Astrocyte of the cerebellum (primary cell): ENCODE results near the gene LCP2.

Experiments
- DNase-seq: peaks from one replicate; pipeline ENCODE4 v3.0.0-alpha.2; 2011; ENCODE audit warnings: low read depth
- H3K4me3 ChIP-seq: 2 replicates; pipeline ENCODE4 v1.5.1; 2011; ENCODE audit warnings: mild to moderate bottlenecking, low read depth, low read length, moderate library complexity
- CTCF ChIP-seq: IDR thresholded peaks from 2 replicates; pipeline ENCODE4 v1.5.1; 2012; ENCODE audit warnings: low read length, low read depth, moderate library complexity, mild to moderate bottlenecking; ENCODE audit errors: missing control alignments
- in situ Hi-C: cut with HindIII; loops from 2 replicates; pipeline ENCODE4 v1.10.0; 2017; ENCODE audit warnings: low sequenced_read_pairs

The LCP2 gene

GRCh38 chr5:170297589-170298462, at the start of gene LCP2:
TSS of gene LCP2 (minus strand) at chr5:170297777. CDS start at chr5:170297611, 166 bp downstream.
- no peak for DNase-seq
- H3K4me3 ChIP-seq = no peak within 1 kb of the TSS
- TF ChIP-seq CTCF = no peak
- in situ Hi-C loops = no loop called here

- no peak for DNase-seq
- H3K4me3 ChIP-seq = no peak overlapping the region
- TF ChIP-seq CTCF = no peak
- in situ Hi-C loops = no loop called here
Measured at GRCh38 chr5:170347022-170347567, 49.5 kb upstream of the LCP2 start.

DNA sequence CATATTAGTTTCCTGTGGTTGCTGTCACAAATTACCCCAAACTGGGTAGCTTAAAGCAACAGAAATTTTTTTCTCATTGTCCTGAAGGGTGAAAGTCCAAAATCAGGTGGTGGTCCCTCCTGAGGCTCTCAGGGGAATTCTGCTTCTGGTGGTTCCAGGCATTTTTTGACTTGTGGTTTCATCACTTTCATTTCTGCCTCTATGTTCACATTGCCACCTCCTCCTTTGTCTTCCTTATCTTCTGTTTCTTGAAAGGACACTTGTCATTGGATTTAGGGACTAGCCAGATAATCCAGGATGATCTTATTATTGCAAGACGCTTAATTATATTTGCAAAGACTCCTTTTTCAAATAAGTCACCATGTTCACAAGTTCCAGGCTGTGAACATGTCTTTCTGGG, 48.4 kb upstream of the LCP2 start:
- TF ChIP-seq CTCF = no peak
- H3K4me3 ChIP-seq = no peak overlapping the region
- DNase-seq = no peak
- in situ Hi-C loops = no loop called here

DNA sequence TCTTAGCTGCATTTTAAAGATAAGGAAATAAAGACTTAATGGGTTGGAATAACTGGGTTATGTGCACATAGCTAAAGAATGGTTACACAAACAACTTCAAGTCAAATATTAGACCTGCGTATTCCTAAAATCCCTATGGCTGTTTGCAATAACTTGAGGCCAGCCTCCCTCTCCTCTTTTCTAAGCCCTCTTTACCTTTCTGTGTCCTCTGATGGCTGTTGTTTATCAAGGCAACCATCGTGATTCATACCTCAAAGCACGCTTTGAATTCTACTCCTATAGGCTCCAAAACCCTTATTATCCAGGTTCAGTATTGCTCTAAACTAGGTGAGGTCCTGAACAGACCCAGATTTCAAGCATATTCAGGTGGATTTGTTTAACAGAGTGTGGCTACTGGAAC, 45.6 kb upstream of the LCP2 start:
- TF ChIP-seq CTCF = no peak
- in situ Hi-C loops = no loop called here
- H3K4me3 ChIP-seq = no peak overlapping the region
- DNase-seq = no peak

DNA sequence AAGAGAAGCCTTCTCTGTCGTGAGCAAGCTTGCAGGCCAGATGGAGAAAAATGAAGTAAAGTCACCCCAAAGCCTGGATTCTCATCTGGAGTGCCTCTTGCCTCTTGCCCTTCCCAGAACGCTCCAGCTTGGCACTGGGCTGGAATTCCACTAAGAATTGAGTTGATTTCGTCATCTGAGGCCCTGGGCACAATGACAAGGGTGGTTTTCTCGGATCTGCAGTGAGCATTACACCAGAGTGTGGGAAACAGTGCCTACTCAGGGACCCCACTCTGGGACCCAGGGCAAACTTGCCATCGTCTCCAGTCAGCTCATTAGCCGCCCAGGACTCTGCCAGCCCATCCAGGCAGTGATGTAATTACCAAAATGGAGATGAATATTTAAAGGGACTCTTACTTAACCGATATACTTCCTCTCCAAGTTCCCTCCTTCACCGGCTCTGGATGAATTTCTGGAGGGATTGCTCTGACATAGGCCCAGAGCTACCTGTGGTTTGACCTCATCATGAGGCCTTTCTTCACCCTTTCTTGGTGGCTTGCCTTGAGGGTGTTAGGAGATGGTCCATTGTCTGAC, 44.7 kb upstream of the LCP2 start:
- in situ Hi-C loops = no loop called here
- no peak for DNase-seq
- no peak for TF ChIP-seq CTCF
- no peak overlapping the region for H3K4me3 ChIP-seq

DNA sequence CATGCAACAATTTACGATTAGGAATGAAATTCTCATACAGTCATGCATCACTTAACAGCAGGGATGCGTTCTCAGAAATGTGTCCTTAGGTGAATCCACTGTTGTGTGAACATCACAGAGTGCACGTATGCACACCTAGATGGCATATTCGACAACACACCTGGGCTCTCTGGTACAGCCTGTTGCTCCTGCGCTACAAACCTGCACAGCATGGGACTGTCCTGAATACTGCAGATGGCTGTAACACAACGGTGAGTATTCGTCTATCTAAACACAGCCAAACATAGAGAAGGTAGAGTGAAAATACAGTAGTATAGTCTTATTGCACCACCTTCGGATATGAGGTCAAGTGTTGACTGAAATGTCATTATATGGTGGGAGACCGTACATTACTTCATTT, 44.0 kb upstream of the LCP2 start:
- DNase-seq = no peak
- no peak for TF ChIP-seq CTCF
- no peak overlapping the region for H3K4me3 ChIP-seq
- in situ Hi-C loops = no loop called here
